BJ (cell line): Measurements from ENCODE around the gene ADARB2. TPM values are rescaled to one million over a fixed set of nuclear protein-coding genes. Genes with fewer than 3 reads are reported as not detected.

Source experiments
- CTCF ChIA-PET: fragments of 350-600 bp; formaldehyde crosslinking; extraction: SDS; loops from one replicate; lab custom pipeline; 2021; ENCODE audit warnings: antibody characterized with exemption, inconsistent platforms; lab: Yijun Ruan, JAX
- POLR2A ChIA-PET: fragments of 300-600 bp; sonication (Branson Sonifier 250); formaldehyde crosslinking; extraction: SDS; loops from one replicate; lab custom pipeline; 2021; ENCODE audit warnings: antibody characterized with exemption; lab: Charles Lee
- DNase-seq: peaks from one replicate; pipeline ENCODE4 v3.0.0-alpha.2; 2011; ENCODE audit warnings: low read depth
- H3K27me3 ChIP-seq: 2 replicates; pipeline ENCODE4 v1.6.0; 2011; ENCODE audit warnings: low read length; ENCODE audit not compliant: control insufficient read depth, insufficient read depth
- H3K36me3 ChIP-seq: 2 replicates; pipeline ENCODE4 v1.5.1; 2011; ENCODE audit warnings: low read length; ENCODE audit not compliant: control insufficient read depth, insufficient read depth
- H3K4me3 ChIP-seq: 2 replicates; pipeline ENCODE4 v1.5.1; 2011; ENCODE audit warnings: low read depth, mild to moderate bottlenecking, control low read depth, low read length
- CTCF ChIP-seq: IDR thresholded peaks from 2 replicates; pipeline ENCODE4 v1.5.1; 2011; ENCODE audit warnings: low read depth, mild to moderate bottlenecking, control low read depth, inconsistent platforms, low read length, moderate library complexity; ENCODE audit not compliant: insufficient read depth
- polyA plus RNA-seq: library from polyadenylated mRNA; depleted of rRNA; stranded (reverse); fragments of >200 nt; gene quantifications from 2 replicates; pipeline ENCODE4 v1.2.3, GENCODE V29; 2011

Gene ADARB2
- polyA plus RNA-seq, 1 experiment = not detected

DNA sequence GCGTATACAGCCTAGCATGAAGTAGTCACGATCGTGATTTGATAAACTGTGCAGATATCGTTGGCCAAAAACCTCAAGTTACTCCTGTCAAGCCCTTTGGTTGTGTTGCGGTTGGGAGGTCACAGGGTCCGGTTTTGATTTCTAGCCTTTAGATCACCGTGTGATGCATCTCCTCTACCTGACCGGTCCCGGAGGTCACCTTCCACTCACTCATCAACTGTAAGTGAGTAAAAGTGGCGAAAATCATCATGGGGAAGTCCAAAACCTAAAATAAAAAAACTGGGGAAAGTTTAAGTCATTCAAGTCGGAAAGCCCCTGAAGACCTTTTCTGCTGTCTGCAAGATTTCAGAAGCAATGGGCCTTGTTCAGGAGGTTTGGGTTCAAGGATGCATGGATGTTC lies 62.8 kb downstream of the ADARB2 start:
- CTCF ChIA-PET = no interaction called here
- POLR2A ChIA-PET = no interaction called here
- TF ChIP-seq CTCF = no peak
- Histone ChIP-seq H3K36me3 (no peaks in the 10 kb centered on the region), H3K4me3 (no peak overlapping the region), H3K27me3 (no peaks in the 10 kb centered on the region)
- no peak for DNase-seq

- no peak overlapping the region for H3K4me3 ChIP-seq
- POLR2A ChIA-PET = no interaction called here
- no peaks in the 10 kb centered on the region for H3K36me3 ChIP-seq
- DNase-seq = no peak
- no peak for TF ChIP-seq CTCF
- CTCF ChIA-PET = no interaction called here
- H3K27me3 ChIP-seq = no peaks in the 10 kb centered on the region
Measured at GRCh38 chr10:1673568-1674345, 63.6 kb downstream of the ADARB2 start.

- no peaks in the 10 kb centered on the region for H3K36me3 ChIP-seq
- POLR2A ChIA-PET = no interaction called here
- CTCF ChIA-PET = no interaction called here
- no peak overlapping the region for H3K4me3 ChIP-seq
- DNase-seq = no peak
- no peaks in the 10 kb centered on the region for H3K27me3 ChIP-seq
- no peak for TF ChIP-seq CTCF
Measured at GRCh38 chr10:1672001-1672781, 65.1 kb downstream of the ADARB2 start.

- Histone ChIP-seq H3K36me3 (no peaks in the 10 kb centered on the region), H3K27me3 (no peaks in the 10 kb centered on the region), H3K4me3 (no peak overlapping the region)
- CTCF ChIA-PET = no interaction called here
- no peak for TF ChIP-seq CTCF
- POLR2A ChIA-PET = no interaction called here
- DNase-seq = no peak
Measured at GRCh38 chr10:1671366-1672000, 65.8 kb downstream of the ADARB2 start.
